SH-SY5Y (cell line): ENCODE results near the gene ITGA7.

Source experiments
- GATA2 ChIP-seq: IDR thresholded peaks from 2 replicates; pipeline ENCODE4 v1.6.1; 2011; ENCODE audit warnings: mild to moderate bottlenecking, low read depth, low read length
- GATA3 ChIP-seq: IDR thresholded peaks from 2 replicates; pipeline ENCODE4 v1.6.1; 2011; ENCODE audit warnings: low read depth, mild to moderate bottlenecking, low read length, moderate library complexity

DNA sequence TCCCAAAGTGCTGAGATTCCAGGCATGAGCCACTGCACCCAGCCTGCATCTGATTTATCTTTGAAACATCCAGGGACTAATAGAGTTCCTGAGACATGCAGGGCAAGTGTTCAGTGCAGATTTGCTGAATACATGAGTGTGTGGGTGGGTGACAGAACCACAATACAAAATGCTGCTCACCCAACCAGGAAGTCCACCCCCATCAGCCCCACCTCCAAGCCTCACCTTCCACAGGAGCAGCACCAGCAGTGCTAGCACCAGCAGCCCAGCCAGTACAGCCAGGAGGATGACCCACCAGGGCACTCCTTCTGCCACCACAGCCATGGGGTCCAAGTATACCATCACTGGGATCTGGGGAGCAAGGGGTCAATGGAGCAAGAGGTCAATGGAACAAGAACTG lies 20.0 kb downstream of the ITGA7 start:
- no peak for TF ChIP-seq GATA2
- TF ChIP-seq GATA3 = no peak
